Choroid plexus epithelial cell (primary cell): ENCODE measurements around the gene AMBRA1.

ENCODE experiments used
- DNase-seq: peaks from one replicate; pipeline ENCODE4 v3.0.0-alpha.2; 2010; ENCODE audit warnings: low read depth
- H3K4me3 ChIP-seq: 2 replicates; pipeline ENCODE4 v1.5.1; 2011; ENCODE audit warnings: low read depth, mild to moderate bottlenecking, control low read depth, low read length, moderate library complexity
- TF ChIP-seq, protein P1 (sequence below): conservative IDR thresholded peaks from 2 replicates; pipeline ENCODE4 v1.5.1; 2011; ENCODE audit warnings: low read depth, mild to moderate bottlenecking, control low read depth, inconsistent platforms, low read length, moderate library complexity

Gene AMBRA1

GRCh38 chr11:46528445-46529094, 65.3 kb downstream of the AMBRA1 start:
- TF ChIP-seq, protein P1, sequence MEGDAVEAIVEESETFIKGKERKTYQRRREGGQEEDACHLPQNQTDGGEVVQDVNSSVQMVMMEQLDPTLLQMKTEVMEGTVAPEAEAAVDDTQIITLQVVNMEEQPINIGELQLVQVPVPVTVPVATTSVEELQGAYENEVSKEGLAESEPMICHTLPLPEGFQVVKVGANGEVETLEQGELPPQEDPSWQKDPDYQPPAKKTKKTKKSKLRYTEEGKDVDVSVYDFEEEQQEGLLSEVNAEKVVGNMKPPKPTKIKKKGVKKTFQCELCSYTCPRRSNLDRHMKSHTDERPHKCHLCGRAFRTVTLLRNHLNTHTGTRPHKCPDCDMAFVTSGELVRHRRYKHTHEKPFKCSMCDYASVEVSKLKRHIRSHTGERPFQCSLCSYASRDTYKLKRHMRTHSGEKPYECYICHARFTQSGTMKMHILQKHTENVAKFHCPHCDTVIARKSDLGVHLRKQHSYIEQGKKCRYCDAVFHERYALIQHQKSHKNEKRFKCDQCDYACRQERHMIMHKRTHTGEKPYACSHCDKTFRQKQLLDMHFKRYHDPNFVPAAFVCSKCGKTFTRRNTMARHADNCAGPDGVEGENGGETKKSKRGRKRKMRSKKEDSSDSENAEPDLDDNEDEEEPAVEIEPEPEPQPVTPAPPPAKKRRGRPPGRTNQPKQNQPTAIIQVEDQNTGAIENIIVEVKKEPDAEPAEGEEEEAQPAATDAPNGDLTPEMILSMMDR = no peak
- no peak for DNase-seq
- no peak overlapping the region for H3K4me3 ChIP-seq

- TF ChIP-seq, protein P1 = no peak
- DNase-seq = no peak
- no peak overlapping the region for H3K4me3 ChIP-seq
These were observed 66.2 kb downstream of the AMBRA1 start for GRCh38 chr11:46527591-46528130.

- TF ChIP-seq, protein P1 = no peak
- no peak overlapping the region for H3K4me3 ChIP-seq
- DNase-seq = no peak
These were observed 67.3 kb downstream of the AMBRA1 start for GRCh38 chr11:46526216-46527215.

DNA sequence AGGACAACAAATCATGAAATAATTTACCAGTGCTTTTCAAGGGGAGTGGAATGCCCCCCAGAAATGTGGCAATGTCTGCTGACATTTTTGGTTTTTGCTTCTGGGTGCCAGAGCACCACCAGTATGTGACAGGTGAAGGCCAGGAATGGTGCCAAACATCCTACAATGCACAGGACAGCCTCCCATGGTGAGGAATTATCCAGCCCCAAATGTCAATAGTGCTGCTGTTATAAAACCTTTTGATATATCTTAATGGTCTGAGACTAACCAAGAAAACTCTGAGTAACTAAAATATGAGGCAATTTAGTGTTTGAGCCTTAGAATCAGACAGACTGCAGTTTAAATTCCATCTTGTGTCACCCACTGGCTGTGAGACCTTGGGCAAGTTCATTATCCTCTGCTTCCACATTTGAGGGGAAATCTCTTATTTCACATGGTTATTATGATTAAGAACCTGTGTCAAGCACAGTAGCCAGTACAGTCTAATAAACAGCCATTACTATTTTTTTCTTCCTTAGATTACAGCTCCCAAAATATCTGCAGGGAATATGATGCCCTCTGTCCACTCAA, 69.5 kb downstream of the AMBRA1 start:
- no peak overlapping the region for H3K4me3 ChIP-seq
- no peak for DNase-seq
- TF ChIP-seq, protein P1 = no peak

DNA sequence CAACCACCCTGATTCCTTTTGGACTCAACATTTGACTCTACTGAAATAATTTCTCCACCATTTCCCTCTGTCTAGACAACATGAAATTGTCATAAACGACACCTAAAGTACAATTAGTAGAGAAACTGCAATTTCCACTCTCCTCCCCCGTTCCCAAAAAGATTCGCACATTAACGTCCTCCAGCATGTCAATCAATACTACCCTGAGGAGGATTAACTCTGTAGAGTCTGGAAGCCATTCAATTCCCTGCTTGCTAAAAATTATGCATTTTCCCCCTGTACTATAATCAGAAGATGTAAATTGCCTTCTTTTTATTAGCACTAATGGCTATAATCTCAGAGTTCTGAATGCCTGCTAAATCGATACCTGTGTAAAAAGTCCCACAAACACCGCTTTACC, 70.5 kb downstream of the AMBRA1 start:
- no peak for DNase-seq
- TF ChIP-seq, protein P1 = no peak

DNA sequence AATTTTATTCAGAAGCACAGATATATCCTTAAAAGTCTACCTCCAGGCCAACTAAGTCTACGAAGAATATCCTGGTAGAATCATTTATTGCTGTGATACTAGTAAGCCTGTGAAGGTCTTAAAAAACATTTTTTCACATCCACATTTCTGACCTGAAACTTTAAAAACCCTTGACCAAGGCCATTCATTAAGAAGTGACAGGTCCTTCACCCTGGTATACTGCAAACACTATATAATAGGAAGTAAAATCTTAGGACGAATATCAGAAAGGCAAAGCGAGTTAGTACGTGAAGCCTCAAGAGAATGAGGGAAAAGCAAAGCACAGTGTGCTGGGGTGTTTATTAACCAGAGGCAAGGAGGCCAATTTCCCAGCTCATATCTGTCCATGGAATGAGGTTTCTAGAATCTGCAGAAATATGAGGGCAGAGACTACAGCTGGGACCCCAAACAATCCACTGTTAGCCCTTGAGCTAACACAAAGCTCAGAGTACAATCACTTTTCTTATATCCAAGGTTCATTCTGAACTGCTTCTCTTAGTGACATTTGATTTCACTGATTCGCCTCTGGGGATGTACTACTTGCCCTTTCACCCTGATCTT, 71.0 kb downstream of the AMBRA1 start:
- H3K4me3 ChIP-seq = no peak overlapping the region
- DNase-seq = no peak
- TF ChIP-seq, protein P1 = no peak

More for the DNA sequence above, 70.5 kb downstream of the AMBRA1 start:
- H3K4me3 ChIP-seq = no peak overlapping the region
